Amygdala (tissue), 56 donors: ENCODE results near the gene ZNF165.
"Not testable (repeated sequence)": the region's sequence is repeated elsewhere in the genome, so short reads cannot be mapped to it uniquely, and the experiment has no call there.

Experiments
- DNase-seq, 56 donors: peaks; one replicate each; lab custom pipeline; 2025; lab: John Stamatoyannopoulos, UW

ZNF165 gene

GRCh38 chr6:28080381-28080630 lies at the start of gene ZNF165:
Gene ZNF165 (plus strand): TSS chr6:28080568. CDS start chr6:28085481, 4,913 bp downstream.
- not testable (repeated sequence) for DNase-seq

DNA sequence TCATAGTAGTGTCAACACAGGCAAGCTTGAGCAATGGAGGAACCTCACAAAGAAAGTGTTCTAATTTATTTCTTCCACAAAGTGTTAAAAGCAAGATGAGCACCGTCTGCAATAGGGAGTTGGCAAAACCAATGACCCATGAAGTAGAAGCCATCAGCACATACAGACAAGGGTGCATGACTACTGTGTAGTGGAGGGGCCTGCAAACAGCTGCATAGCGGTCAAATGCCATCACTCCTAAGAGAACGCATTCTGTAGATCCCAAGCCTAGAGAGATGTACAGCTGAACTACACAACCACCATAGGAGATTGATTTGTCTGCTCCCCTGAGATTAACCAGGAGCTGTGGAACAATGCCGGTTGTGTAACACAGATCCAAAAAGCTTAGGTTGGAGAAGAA lies 26.8 kb upstream of the ZNF165 start:
- DNase-seq: no peak

- no peak for DNase-seq
These were observed 20.0 kb upstream of the ZNF165 start for GRCh38 chr6:28060405-28060804.

DNA sequence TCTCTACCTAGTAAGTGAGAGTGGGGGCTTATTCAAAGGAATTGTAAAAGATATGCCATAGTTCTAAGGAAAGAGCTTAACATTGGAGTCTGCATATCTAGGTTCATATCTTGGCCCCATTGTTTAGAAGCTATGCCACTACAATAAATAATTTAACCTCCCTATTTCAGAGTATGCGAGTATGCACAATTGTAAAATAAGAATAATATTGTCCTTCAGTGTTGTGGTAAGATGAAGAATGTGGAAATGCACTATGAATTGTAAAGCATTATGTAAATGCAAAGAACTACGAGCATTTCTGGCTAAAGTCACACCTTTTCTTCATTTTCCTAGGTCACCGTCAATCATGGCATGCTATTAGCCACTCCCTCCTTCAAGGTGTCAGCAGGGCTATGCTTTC lies 16.1 kb upstream of the ZNF165 start:
- DNase-seq: no peak

- no peak for DNase-seq
These were observed 12.3 kb upstream of the ZNF165 start for GRCh38 chr6:28068067-28068466.

GRCh38 chr6:28070968-28071367 lies 9.4 kb upstream of the ZNF165 start:
- not testable (repeated sequence) for DNase-seq

GRCh38 chr6:28078050-28078449 lies 2.3 kb upstream of the ZNF165 start:
- no peak for DNase-seq

- no peak for DNase-seq
These were observed 1.5 kb upstream of the ZNF165 start for GRCh38 chr6:28078836-28079235.

DNA sequence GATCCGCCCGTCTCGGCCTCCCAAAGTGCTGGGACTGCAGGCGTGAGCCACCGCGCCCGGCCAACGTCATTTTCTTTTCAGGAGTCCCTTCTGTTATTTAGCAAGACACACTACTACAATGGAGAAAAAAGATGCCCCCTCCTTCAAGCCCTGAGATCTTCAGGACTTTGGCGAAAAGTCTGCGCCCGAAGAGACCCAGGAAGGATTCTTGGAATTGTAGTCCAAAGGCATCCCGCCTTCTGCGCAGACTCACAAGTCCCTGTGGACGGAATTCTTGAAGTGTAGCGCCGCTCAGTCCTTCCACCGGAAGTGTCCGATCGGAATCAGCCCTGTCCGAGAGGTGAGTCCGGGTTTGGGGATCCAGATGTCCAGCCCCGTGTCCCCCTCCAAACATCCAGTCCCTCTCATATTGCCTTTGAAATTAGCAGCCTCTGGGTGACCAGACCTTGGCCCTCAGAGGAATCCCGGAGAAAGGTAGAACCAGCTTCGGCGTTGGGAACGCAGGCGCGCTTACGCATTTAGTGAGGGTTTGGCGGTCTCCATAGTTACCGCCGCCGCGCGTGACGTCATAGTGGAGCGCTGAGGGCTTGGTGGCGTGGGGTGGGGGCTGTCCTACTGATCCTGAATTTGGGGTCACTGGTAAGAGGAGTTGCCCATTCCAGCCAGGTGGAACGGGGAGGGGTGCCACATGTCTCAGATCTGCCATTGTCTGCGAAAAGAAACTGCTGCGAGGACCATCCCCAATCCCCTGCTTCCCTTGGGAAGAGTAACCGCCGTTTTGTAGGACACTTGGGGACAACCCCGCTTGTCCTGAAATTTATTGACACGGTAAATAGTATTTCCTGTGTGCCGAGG lies 490 bp downstream of the ZNF165 start:
- peak; percentile 68 to 97 (median 92) for DNase-seq

- peak in 6 of 56 donors; percentile 18 to 42 (median 33) for DNase-seq
These were observed 1.1 kb downstream of the ZNF165 start for GRCh38 chr6:28081486-28081751.

DNA sequence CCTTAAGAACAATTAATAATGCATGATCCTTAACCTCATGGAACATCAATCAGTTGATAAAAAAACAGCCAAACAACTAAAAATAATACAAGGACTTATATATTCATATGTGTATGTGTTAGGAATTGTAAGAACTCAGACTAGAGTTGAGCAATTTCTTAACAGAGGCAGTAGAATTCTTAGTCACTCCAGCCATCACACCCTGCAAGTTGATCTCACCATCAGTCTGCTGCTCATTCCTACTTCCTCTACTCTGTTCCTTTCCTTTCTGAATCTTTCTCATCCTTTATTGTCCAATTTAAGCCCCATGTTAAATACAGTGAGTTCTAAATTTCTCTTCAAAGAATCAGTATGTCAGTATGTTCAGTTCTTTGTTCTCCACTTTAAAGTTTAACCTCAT lies 2.6 kb downstream of the ZNF165 start:
- DNase-seq: no peak

GRCh38 chr6:28089054-28089453 lies 8.7 kb downstream of the ZNF165 start:
- no peak for DNase-seq

- peak in 9 of 56 donors; percentile 2 to 29 (median 3) for DNase-seq
These were observed 10.7 kb downstream of the ZNF165 start for GRCh38 chr6:28090917-28091586.

DNA sequence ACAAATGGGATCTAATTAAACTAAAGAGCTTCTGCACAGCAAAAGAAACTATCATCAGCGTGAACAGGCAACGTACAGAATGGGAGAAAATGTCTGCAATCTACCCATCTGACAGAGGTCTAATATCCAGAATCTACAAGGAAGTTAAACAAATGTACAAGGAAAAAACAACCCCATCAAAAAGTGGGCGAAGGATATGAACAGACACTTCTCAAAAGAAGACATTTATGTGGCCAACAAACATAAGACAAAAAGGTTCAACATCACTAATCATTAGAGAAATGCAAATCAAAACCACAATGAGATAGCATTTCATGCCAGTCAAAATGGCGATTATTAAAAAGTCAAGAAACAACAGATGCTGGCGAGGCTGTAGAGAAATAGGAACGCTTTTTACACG lies 21.9 kb downstream of the ZNF165 start:
- DNase-seq: not testable (repeated sequence)

GRCh38 chr6:28102699-28103098 lies 22.3 kb downstream of the ZNF165 start:
- DNase-seq: not testable (repeated sequence)

GRCh38 chr6:28104392-28105244 lies 24.2 kb downstream of the ZNF165 start:
- peak in 54 of 56 donors; percentile 7 to 85 (median 73) for DNase-seq

- DNase-seq: no peak
These were observed 24.9 kb downstream of the ZNF165 start for GRCh38 chr6:28105245-28105639.

DNA sequence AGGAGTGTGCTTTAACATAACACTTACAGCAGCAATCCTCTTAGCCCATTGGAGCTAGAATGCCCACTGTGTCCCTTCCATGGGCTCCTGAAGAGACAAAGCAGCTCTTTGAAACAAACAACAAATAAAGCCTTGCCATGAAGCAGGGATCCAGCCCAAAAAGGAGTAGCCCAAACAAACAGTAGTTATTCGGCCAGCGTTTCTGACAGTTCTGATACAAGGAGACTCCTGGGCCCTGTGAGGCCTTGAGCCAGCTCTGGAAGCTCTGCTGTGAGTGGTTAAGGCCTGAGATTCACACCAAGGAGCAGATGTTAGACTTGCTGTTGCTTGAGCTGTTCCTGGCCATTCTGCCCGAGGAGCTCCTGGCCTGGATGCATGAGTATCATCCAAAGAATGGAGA lies 27.1 kb downstream of the ZNF165 start:
- peak in 24 of 56 donors; percentile 4 to 66 (median 16) for DNase-seq

DNA sequence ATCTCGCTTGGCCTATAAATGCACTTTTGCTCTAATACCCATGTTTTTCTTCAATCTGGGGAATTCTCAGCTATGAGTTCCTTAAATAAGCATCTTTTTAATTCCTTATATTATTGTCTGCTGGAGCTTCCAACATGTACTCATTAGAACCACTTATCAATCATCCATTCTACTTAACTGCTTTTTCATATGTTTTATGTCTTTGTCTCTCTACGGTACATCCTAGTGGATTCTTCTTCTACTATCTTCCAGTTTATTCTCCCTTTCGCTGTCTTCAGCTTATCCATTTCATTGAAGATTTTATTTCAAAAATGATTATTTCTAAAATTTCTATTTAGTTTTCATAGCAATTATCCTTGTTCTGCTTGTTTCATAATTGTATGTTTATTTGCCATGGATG lies 31.6 kb downstream of the ZNF165 start:
- no peak for DNase-seq

GRCh38 chr6:28115799-28116198 lies 35.4 kb downstream of the ZNF165 start:
- DNase-seq: no peak

GRCh38 chr6:28117386-28118050 lies 37.1 kb downstream of the ZNF165 start:
- DNase-seq: no peak
